IPS-20b (cell line): ENCODE measurements around the gene ZNF106.

Experiments used
- H3K27ac ChIP-seq: one replicate; pipeline ENCODE4 v1.5.1; 2013; ENCODE audit warnings: low read length
- H3K27me3 ChIP-seq: 2 replicates; pipeline ENCODE4 v1.6.1; 2013; ENCODE audit warnings: mild to moderate bottlenecking, low read length, inconsistent platforms; ENCODE audit not compliant: insufficient read depth
- H3K36me3 ChIP-seq: 2 replicates; pipeline ENCODE4 v1.6.1; 2013; ENCODE audit warnings: low read depth, mild to moderate bottlenecking, inconsistent platforms, low read length, moderate library complexity; ENCODE audit not compliant: insufficient read depth
- H3K4me1 ChIP-seq: 2 replicates; pipeline ENCODE4 v1.6.1; 2013; ENCODE audit warnings: mild to moderate bottlenecking, control low read depth, inconsistent platforms, low read length, moderate library complexity; ENCODE audit not compliant: insufficient read depth
- H3K4me3 ChIP-seq: 2 replicates; pipeline ENCODE4 v1.5.1; 2013; ENCODE audit warnings: mild to moderate bottlenecking, low read length, inconsistent platforms
- H3K9ac ChIP-seq: 2 replicates; pipeline ENCODE4 v1.6.1; 2013; ENCODE audit warnings: low read depth, mild to moderate bottlenecking, inconsistent platforms, low read length, moderate library complexity
- H3K9me3 ChIP-seq: 2 replicates; pipeline ENCODE4 v1.6.1; 2013; ENCODE audit warnings: mild to moderate bottlenecking, low read depth, low read length, inconsistent platforms; ENCODE audit not compliant: insufficient read depth

The ZNF106 gene

DNA sequence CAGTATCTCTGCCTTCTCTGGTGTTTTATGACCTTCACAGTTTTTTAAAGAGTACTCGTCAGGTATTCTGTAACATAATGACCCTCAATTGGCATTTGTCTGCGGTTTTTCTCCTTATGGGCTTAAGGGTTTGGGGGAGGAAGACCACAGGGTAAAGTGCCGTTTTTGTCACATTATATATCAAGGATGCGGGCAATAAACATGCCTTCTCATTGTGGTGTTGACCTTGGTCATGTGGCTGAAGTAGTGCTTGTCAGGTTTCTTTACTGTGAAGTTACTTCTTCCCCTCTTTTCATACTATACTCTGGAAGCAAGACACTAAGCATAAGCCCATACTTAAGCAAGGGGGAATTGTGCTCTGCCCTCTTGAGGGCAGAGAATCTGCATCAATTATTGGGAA lies 115.0 kb downstream of the ZNF106 start:
- Histone ChIP-seq H3K9ac (no peak overlapping the region), H3K4me3 (no peak overlapping the region), H3K27me3 (peaks cover 64% of the 10 kb centered on the region), H3K4me1 (no peaks in the 10 kb centered on the region), H3K27ac (no peak overlapping the region), H3K9me3 (peaks cover 23% of the 10 kb centered on the region), H3K36me3 (no peaks in the 10 kb centered on the region)

DNA sequence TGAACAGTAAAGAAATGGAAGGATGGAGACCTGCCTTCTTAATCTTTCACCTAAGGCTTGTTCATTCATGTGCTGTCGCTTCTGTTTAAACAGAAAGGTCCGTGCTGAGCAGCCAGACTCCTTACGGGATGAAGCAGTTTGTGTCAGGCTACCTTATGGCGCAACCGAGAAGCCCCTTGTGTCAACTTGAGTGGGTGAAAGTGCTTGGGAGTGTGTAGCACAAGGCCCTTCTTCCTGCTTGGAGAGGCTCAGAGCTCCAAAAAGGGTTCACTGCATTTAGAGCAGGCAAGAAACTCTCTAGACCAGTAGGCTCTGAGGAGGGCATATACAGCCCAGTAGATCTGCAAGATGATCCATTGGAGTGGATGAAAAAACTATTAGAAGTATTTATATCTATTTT lies 115.7 kb downstream of the ZNF106 start:
- Histone ChIP-seq H3K27ac (no peak overlapping the region), H3K4me3 (no peak overlapping the region), H3K9me3 (peaks cover 23% of the 10 kb centered on the region), H3K9ac (no peak overlapping the region), H3K27me3 (peaks cover 61% of the 10 kb centered on the region), H3K4me1 (no peaks in the 10 kb centered on the region), H3K36me3 (no peaks in the 10 kb centered on the region)

DNA sequence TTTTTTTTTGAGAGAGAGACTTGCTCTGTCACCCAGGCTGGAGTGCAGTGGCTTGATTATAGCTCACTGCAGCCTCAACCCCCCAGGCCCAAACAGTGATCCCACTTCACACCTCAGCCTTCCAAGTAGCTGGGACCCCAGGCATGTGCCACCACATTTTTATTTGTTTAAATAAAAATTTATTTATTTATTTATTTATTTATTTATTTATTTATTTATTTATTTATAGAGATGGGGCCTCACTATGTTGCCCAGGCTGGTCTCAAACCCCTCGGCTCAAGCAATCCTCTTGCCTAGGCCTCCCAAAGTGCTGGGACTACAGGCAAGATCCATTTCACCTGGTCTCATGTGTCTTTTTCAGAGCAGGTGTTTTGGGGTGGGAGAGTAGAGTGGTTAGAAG lies 116.1 kb downstream of the ZNF106 start:
- no peaks in the 10 kb centered on the region for H3K36me3 ChIP-seq
- no peaks in the 10 kb centered on the region for H3K4me1 ChIP-seq
- H3K4me3 ChIP-seq = no peak overlapping the region
- H3K27me3 ChIP-seq = peaks cover 58% of the 10 kb centered on the region
- no peak overlapping the region for H3K9ac ChIP-seq
- no peak overlapping the region for H3K27ac ChIP-seq
- peaks cover 23% of the 10 kb centered on the region for H3K9me3 ChIP-seq

DNA sequence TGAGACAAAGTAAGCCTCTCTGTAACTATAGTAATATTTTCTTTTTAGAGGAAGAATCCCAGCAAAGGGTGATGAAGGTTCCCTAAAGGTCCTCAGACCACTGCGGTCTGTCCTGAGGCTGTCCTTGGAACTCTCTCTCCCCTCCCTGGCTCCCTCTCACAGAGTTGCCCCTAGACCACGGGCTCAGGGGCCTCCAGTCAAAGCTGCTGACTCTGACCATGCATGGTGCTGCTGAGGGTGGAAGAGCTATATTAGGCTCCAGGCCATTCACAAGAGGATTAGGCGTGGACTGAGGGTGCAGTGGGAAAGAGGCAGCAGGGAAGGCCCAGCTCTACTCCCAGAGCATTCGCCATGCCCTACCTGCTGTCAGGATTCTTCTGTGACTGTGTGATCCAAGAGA lies 117.0 kb downstream of the ZNF106 start:
- Histone ChIP-seq H3K27me3 (peaks cover 49% of the 10 kb centered on the region), H3K9me3 (peaks cover 29% of the 10 kb centered on the region), H3K27ac (no peak overlapping the region), H3K4me3 (no peak overlapping the region), H3K36me3 (no peaks in the 10 kb centered on the region), H3K4me1 (no peaks in the 10 kb centered on the region), H3K9ac (no peak overlapping the region)

DNA sequence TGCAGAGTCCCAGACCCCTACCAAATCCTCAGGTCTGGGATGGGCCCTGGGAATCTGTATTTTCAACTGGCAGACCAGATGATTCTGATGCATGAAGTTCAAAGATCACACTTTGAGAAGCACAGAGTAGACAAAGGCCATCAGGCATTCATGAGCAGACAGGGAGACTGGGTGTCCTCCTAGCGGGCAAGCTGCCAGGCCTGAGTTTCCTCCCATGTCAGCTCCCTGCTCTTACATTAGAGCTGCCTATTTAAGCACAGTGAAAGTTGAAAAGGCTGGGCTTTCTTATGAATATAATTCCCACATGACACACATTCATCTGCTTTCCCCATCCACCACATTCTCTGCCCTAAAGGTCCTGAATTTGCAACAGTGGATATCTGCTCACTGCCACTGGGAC lies 117.7 kb downstream of the ZNF106 start:
- Histone ChIP-seq H3K27me3 (peaks cover 44% of the 10 kb centered on the region), H3K27ac (no peak overlapping the region), H3K9me3 (peaks cover 34% of the 10 kb centered on the region)

DNA sequence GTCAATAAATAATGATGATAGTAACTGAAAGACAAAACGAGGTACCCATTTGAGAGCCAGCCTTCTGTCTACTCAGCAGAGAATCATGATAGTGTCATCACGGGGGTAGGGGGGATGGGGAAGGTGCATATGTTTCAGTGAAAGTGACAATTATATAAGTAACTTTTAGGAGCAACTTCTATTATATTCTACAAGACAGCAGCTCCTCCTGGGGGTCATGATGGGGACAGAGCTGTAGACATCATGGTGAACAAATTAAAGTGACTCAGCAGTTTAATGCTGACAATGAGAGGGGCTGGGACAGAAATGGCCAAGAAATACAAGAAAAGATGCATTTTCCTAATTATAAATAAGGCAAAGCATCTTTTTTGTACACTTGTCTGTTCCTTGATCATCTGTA lies 119.8 kb downstream of the ZNF106 start:
- H3K27me3 ChIP-seq = peaks cover 26% of the 10 kb centered on the region
- H3K4me1 ChIP-seq = no peaks in the 10 kb centered on the region
- no peak overlapping the region for H3K9ac ChIP-seq
- H3K4me3 ChIP-seq = no peak overlapping the region
- no peak overlapping the region for H3K27ac ChIP-seq
- H3K36me3 ChIP-seq = no peaks in the 10 kb centered on the region
- peaks cover 19% of the 10 kb centered on the region for H3K9me3 ChIP-seq

More for the DNA sequence above, 117.7 kb downstream of the ZNF106 start:
- H3K9ac ChIP-seq = no peak overlapping the region
- no peak overlapping the region for H3K4me3 ChIP-seq
- no peaks in the 10 kb centered on the region for H3K4me1 ChIP-seq
- no peaks in the 10 kb centered on the region for H3K36me3 ChIP-seq

DNA sequence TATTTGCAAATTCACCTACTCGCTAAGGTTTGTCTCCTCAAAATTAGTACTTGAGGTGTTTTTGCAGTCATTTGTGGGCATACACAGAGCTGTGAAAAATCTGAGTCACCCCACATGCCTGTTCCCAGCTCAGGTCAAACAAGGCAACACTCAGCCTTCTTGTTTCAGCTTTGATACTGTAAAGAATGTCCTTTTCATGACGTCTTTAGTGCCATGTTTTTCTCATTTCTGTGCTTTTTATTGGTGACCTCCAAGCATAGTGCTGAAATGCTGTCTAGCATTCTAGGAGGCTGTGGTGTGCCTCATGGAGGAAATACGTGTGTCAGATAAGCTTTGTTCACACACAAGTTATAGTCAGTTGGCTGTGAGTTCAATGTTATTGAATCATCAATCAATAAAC lies 122.8 kb downstream of the ZNF106 start:
- Histone ChIP-seq H3K36me3 (no peaks in the 10 kb centered on the region), H3K27ac (no peak overlapping the region), H3K27me3 (peaks cover 15% of the 10 kb centered on the region; the same call in 1 of the 2 replicates), H3K9ac (no peak overlapping the region), H3K9me3 (peaks cover 19% of the 10 kb centered on the region), H3K4me3 (no peak overlapping the region), H3K4me1 (peaks cover 9% of the 10 kb centered on the region; the same call in 1 of the 2 replicates)

DNA sequence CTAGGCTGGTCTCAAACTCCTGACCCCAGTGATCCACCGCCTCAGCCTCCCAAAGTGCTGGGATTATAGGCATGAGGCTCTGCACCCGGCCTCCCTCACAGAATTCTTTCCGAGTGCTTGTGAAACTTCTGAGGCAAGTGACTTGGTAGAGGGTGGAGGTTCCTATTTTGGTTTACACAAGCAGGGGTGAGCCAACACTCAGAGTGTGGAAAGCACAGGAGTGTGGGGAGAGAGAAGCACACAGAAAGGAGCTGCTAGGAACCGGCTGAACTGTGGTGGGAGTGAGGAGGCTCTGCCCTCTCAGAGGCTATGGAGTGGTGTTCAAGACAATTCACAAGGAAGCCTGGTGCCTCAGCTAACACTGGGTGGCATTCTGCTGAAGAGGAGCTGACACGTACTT lies 123.9 kb downstream of the ZNF106 start:
- peaks cover 12% of the 10 kb centered on the region; the same call in 1 of the 2 replicates for H3K4me1 ChIP-seq
- H3K9me3 ChIP-seq = peaks cover 19% of the 10 kb centered on the region
- no peak overlapping the region for H3K27ac ChIP-seq
- H3K9ac ChIP-seq = no peak overlapping the region
- no peaks in the 10 kb centered on the region for H3K36me3 ChIP-seq
- H3K27me3 ChIP-seq = peaks cover 15% of the 10 kb centered on the region; the same call in 1 of the 2 replicates
- H3K4me3 ChIP-seq = no peak overlapping the region

DNA sequence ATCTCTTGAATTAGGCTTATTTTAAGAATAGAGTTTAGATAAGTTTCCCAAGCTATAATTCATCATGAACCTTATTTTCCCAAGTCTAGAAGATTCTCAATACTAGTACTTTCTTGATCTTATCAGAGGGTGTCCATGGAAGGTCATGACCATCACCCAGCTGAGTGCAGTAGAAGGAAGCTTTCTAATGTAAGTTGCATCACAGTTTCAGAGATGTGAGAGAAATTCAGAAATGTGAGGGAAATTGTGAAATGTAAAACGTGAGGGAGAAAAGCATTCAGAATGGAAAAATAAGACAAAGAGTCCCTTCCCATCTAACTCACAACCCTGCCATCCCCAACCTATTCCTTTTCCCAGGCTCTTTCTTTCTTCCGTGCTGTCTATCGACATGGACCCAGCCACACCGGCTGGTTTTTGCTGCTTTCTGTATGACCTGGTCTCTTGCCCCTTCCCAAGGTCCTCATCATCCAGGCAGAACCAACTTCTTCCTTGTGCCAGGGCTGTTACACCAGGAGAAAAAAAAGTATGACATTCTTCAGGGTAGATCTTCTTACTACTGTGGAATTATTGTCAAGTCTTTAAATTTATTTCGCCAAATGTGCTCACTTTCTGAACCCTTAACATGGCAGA lies 124.9 kb downstream of the ZNF106 start:
- H3K27me3 ChIP-seq = peaks cover 15% of the 10 kb centered on the region; the same call in 1 of the 2 replicates
- H3K36me3 ChIP-seq = no peaks in the 10 kb centered on the region
- no peak overlapping the region for H3K4me3 ChIP-seq
- no peak overlapping the region for H3K9ac ChIP-seq
- peaks cover 14% of the 10 kb centered on the region for H3K9me3 ChIP-seq
- H3K4me1 ChIP-seq = peaks cover 12% of the 10 kb centered on the region; the same call in 1 of the 2 replicates
- H3K27ac ChIP-seq = no peak overlapping the region

DNA sequence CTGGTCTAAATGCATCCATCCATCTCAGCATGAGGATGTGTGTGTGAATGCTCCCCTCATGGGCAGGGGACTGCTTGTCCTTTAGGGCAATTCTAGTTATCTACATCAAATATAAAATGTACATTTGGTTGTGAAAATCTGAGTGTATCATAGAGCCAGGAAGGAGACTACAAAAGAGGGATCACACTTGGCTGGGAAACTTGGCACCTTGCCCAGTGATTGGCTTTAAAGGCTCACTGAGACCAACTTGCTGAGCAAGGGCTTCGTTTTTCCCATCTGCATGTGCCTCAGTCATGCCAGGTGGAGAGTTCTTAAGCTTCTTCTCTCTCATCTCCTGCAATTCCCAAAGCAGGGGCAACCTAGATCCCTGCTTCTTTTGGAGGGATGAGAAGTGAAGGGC lies 126.4 kb downstream of the ZNF106 start:
- no peaks in the 10 kb centered on the region for H3K36me3 ChIP-seq
- H3K4me1 ChIP-seq = peaks cover 15% of the 10 kb centered on the region; the same call in 1 of the 2 replicates
- no peak overlapping the region for H3K4me3 ChIP-seq
- peaks cover 11% of the 10 kb centered on the region for H3K9me3 ChIP-seq
- H3K27ac ChIP-seq = no peak overlapping the region
- peaks cover 15% of the 10 kb centered on the region; the same call in 1 of the 2 replicates for H3K27me3 ChIP-seq
- no peak overlapping the region for H3K9ac ChIP-seq

DNA sequence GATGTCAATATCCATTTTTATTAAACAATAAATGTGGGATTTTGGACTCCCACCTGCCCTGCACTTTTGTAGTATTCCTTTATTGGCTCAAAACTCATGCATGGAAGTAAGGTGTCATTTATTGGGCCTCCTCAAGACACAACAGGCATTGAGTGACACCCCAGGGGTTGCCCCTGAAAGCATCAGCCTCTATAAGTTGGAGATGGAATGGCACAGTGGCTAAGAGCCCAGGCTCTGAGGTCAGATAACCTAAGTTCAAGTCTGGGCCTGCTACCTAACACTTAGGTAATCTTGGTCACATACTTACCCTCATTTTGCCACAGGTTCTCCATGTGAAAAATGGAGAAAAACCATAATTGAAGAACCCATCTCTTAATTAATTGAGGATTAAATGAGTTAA lies 127.0 kb downstream of the ZNF106 start:
- H3K27ac ChIP-seq = no peak overlapping the region
- peaks cover 15% of the 10 kb centered on the region; the same call in 1 of the 2 replicates for H3K4me1 ChIP-seq
- peaks cover 15% of the 10 kb centered on the region; the same call in 1 of the 2 replicates for H3K27me3 ChIP-seq
- H3K4me3 ChIP-seq = peak overlapping the region; percentile 2; the same call in 1 of the 2 replicates
- no peaks in the 10 kb centered on the region for H3K36me3 ChIP-seq
- H3K9me3 ChIP-seq = peaks cover 7% of the 10 kb centered on the region; the same call in 1 of the 2 replicates
- H3K9ac ChIP-seq = no peak overlapping the region

DNA sequence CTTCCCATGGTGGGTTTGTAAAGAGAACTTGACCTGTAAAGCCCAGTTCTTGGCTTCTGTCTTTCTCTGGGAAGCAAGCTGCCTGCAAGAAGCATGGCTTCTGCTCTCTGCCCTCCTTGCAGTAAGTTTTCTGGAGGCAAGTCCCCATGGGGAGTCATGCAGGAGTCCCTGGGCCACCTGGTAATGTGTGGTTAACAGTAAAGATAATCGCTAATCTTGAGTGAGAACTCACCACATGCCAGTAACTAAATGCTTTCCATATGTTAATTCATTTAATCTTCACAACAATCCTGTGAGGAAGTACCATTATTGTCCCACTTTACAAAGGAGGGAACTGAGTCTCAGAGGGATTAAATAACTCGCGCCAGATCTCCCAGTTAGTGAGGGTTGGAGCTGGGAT lies 127.5 kb downstream of the ZNF106 start:
- H3K4me3 ChIP-seq = peak overlapping the region; percentile 2; the same call in 1 of the 2 replicates
- no peaks in the 10 kb centered on the region for H3K36me3 ChIP-seq
- peaks cover 15% of the 10 kb centered on the region; the same call in 1 of the 2 replicates for H3K4me1 ChIP-seq
- peaks cover 2% of the 10 kb centered on the region; the same call in 1 of the 2 replicates for H3K9me3 ChIP-seq
- no peak overlapping the region for H3K27ac ChIP-seq
- H3K27me3 ChIP-seq = peaks cover 15% of the 10 kb centered on the region; the same call in 1 of the 2 replicates
- H3K9ac ChIP-seq = no peak overlapping the region
